T-helper 17 cell (primary cell): ENCODE results near the gene MYH9. TPM values are rescaled to one million over a fixed set of nuclear protein-coding genes. Genes with fewer than 3 reads are reported as not detected.
A peak's percentile ranks its signal among the peaks of the same experiment; 100 is the strongest.

ENCODE experiments used
- ATAC-seq: fragments of 150-1000 bp; cut with Tn5 transposase; 2 replicates; pipeline ENCODE4 v1.10.0; 2021; ENCODE audit warnings: mild to moderate bottlenecking, moderate library complexity
- DNase-seq, 3 donors: peaks; one replicate each; pipeline versions ENCODE4 v3.0.0 to v3.0.0-alpha.2; 2020 to 2021
- H3K9me3 ChIP-seq: one replicate; pipeline ENCODE4 v1.7.0; 2013; ENCODE audit warnings: low read length, mild to moderate bottlenecking; ENCODE audit not compliant: control insufficient read depth, poor library complexity, severe bottlenecking
- H3K27ac Mint-ChIP-seq: one replicate; pipeline ENCODE4 v1.8.0; 2022; ENCODE audit warnings: mild to moderate bottlenecking, moderate library complexity, mixed read lengths
- H3K27me3 Mint-ChIP-seq: one replicate; pipeline ENCODE4 v1.8.0; 2022; ENCODE audit warnings: mixed read lengths
- H3K36me3 Mint-ChIP-seq: one replicate; pipeline ENCODE4 v1.8.0; 2022; ENCODE audit warnings: low read depth, mixed read lengths
- H3K4me1 Mint-ChIP-seq: one replicate; pipeline ENCODE4 v1.8.0; 2022; ENCODE audit warnings: mild to moderate bottlenecking, mixed read lengths
- H3K4me3 Mint-ChIP-seq: one replicate; pipeline ENCODE4 v1.8.0; 2022; ENCODE audit warnings: mild to moderate bottlenecking, moderate library complexity, mixed read lengths
- total RNA-seq, 4 donors: library from RNA in 2 of 4; stranded (reverse) in 2 of 4; gene quantifications; one replicate each; pipeline ENCODE4 v1.2.3 and lab custom pipeline; 2022 to 2026

The MYH9 gene
- total RNA-seq, 2 donors from 2014 or later, result 1,038 to 1,220 TPM

GRCh38 chr22:36237462-36238372 lies 150.1 kb downstream of the MYH9 start:
- peaks cover 50% of the 10 kb centered on the region for H3K4me1 Mint-ChIP-seq
- no peak for ATAC-seq

GRCh38 chr22:36236388-36237319 lies 151.1 kb downstream of the MYH9 start:
- no peak for ATAC-seq
- H3K9me3 ChIP-seq, result no peaks in the 10 kb centered on the region
- peak overlapping the region; percentile 99 for H3K4me3 Mint-ChIP-seq
- peak overlapping the region; percentile 99 for H3K27ac Mint-ChIP-seq
- H3K27me3 Mint-ChIP-seq, result no peaks in the 10 kb centered on the region
- peaks cover 11% of the 10 kb centered on the region for H3K36me3 Mint-ChIP-seq
- DNase-seq, result no peak
- H3K4me1 Mint-ChIP-seq, result peaks cover 53% of the 10 kb centered on the region

More at GRCh38 chr22:36237462-36238372, 150.1 kb downstream of the MYH9 start:
- H3K27ac Mint-ChIP-seq, result peak overlapping the region; percentile 99
- peaks cover 9% of the 10 kb centered on the region for H3K36me3 Mint-ChIP-seq
- DNase-seq, result no peak
- peak overlapping the region; percentile 99 for H3K4me3 Mint-ChIP-seq
- H3K9me3 ChIP-seq, result no peaks in the 10 kb centered on the region
- H3K27me3 Mint-ChIP-seq, result no peaks in the 10 kb centered on the region

GRCh38 chr22:36235585-36235984 lies 152.2 kb downstream of the MYH9 start:
- DNase-seq (no peak), ATAC-seq (no peak)
- no peaks in the 10 kb centered on the region for H3K9me3 ChIP-seq
- Mint-ChIP-seq H3K27ac (peak overlapping the region; percentile 99), H3K27me3 (no peaks in the 10 kb centered on the region), H3K4me3 (peak overlapping the region; percentile 74), H3K4me1 (peaks cover 53% of the 10 kb centered on the region), H3K36me3 (peaks cover 11% of the 10 kb centered on the region)

- peak overlapping the region; percentile 39 for H3K4me3 Mint-ChIP-seq
- no peaks in the 10 kb centered on the region for H3K9me3 ChIP-seq
- no peaks in the 10 kb centered on the region for H3K27me3 Mint-ChIP-seq
- no peak for DNase-seq
- H3K36me3 Mint-ChIP-seq, result peaks cover 11% of the 10 kb centered on the region
- ATAC-seq, result no peak
- H3K27ac Mint-ChIP-seq, result peak overlapping the region; percentile 99
- H3K4me1 Mint-ChIP-seq, result peaks cover 50% of the 10 kb centered on the region
Measured at GRCh38 chr22:36234919-36235318, 152.8 kb downstream of the MYH9 start.

- H3K9me3 ChIP-seq, result no peaks in the 10 kb centered on the region
- Mint-ChIP-seq H3K27ac (peak overlapping the region; percentile 99), H3K4me3 (peak overlapping the region; percentile 39), H3K36me3 (peaks cover 11% of the 10 kb centered on the region), H3K4me1 (peaks cover 43% of the 10 kb centered on the region), H3K27me3 (no peaks in the 10 kb centered on the region)
- DNase-seq, result no peak
- no peak for ATAC-seq
Measured at GRCh38 chr22:36234213-36234612, 153.6 kb downstream of the MYH9 start.

- no peak for DNase-seq
- H3K9me3 ChIP-seq, result no peaks in the 10 kb centered on the region
- H3K27ac Mint-ChIP-seq, result peak overlapping the region; percentile 99
- H3K27me3 Mint-ChIP-seq, result no peaks in the 10 kb centered on the region
- ATAC-seq, result no peak
- H3K4me3 Mint-ChIP-seq, result no peak overlapping the region
- H3K36me3 Mint-ChIP-seq, result peaks cover 9% of the 10 kb centered on the region
- H3K4me1 Mint-ChIP-seq, result peaks cover 40% of the 10 kb centered on the region
Measured at GRCh38 chr22:36233796-36234195, 154.0 kb downstream of the MYH9 start.

GRCh38 chr22:36232715-36233401 lies 154.9 kb downstream of the MYH9 start:
- Mint-ChIP-seq H3K27me3 (no peaks in the 10 kb centered on the region), H3K27ac (no peak overlapping the region), H3K4me1 (peaks cover 35% of the 10 kb centered on the region), H3K36me3 (peaks cover 9% of the 10 kb centered on the region), H3K4me3 (no peak overlapping the region)
- DNase-seq, result no peak
- ATAC-seq, result no peak
- H3K9me3 ChIP-seq, result no peaks in the 10 kb centered on the region

Other genes with a start within 250 kb of the MYH9 start
- gene APOL3, start 227.2 kb downstream of the MYH9 start, total RNA-seq, result 100 to 1,000 TPM; 229 to 265 TPM
- under 1 TPM in 1 of 2 donors, not detected in 1; 0.22 TPM for gene APOL4, start 186.2 kb downstream of the MYH9 start, total RNA-seq
- 10 to 100 TPM; 36.9 to 42.9 TPM for gene APOL2, start 148.4 kb downstream of the MYH9 start, total RNA-seq
- gene APOL1, start 134.8 kb downstream of the MYH9 start, total RNA-seq, result 10 to 100 TPM; 12.5 to 15.0 TPM
- gene TXN2, start 93.7 kb upstream of the MYH9 start, total RNA-seq, result 10 to 100 TPM; 27.0 to 32.3 TPM
- 1 to 10 TPM; 1.0 to 1.3 TPM for gene FOXRED2, start 119.1 kb upstream of the MYH9 start, total RNA-seq
- 100 to 1,000 TPM; 231 to 239 TPM for gene EIF3D, start 141.2 kb upstream of the MYH9 start, total RNA-seq